SU-DHL-6 (cell line): ENCODE measurements around the gene BAIAP2L2.

Experiments
- H2AFZ ChIP-seq: fragments of 200-600 bp; sonication (generic); 2 replicates; pipeline ENCODE4 v1.6.1; 2014; ENCODE audit warnings: low read depth, mild to moderate bottlenecking, moderate library complexity, mixed read lengths, antibody characterized with exemption, low read length; ENCODE audit not compliant: severe bottlenecking
- H3F3A ChIP-seq: fragments of 200-600 bp; shearing (Covaris generic); 2 replicates; pipeline ENCODE4 v1.6.0; 2016; ENCODE audit warnings: antibody characterized with exemption, mild to moderate bottlenecking; ENCODE audit not compliant: insufficient read depth
- H3K27ac ChIP-seq: fragments of 200-600 bp; sonication (generic); 2 replicates; pipeline ENCODE4 v1.5.1; 2016; ENCODE audit warnings: low read depth, mild to moderate bottlenecking, low read length, moderate library complexity, mixed read lengths
- H3K27me3 ChIP-seq: fragments of 200-600 bp; sonication (generic), shearing (Covaris generic); 2 replicates; pipeline ENCODE4 v1.6.0; 2014; ENCODE audit warnings: mild to moderate bottlenecking, low read length
- H3K36me3 ChIP-seq: fragments of 200-600 bp; sonication (generic); 2 replicates; pipeline ENCODE4 v1.6.1; 2014; ENCODE audit warnings: mild to moderate bottlenecking, low read length, mixed read lengths
- H3K4me2 ChIP-seq: fragments of 300-600, 200-600 bp; shearing (Covaris generic), sonication (generic); 2 replicates; pipeline ENCODE4 v1.6.0; 2014; ENCODE audit warnings: low read length, low read depth, mild to moderate bottlenecking; ENCODE audit not compliant: poor library complexity, severe bottlenecking
- H3K4me3 ChIP-seq: fragments of 200-600 bp; sonication (generic); 2 replicates; pipeline ENCODE4 v1.5.1; 2014; ENCODE audit warnings: antibody characterized with exemption, low read length, mild to moderate bottlenecking, mixed read lengths; ENCODE audit not compliant: insufficient read depth, poor library complexity, severe bottlenecking
- H3K79me2 ChIP-seq: fragments of 200-600 bp; sonication (generic); 2 replicates; pipeline ENCODE4 v1.6.1; 2014; ENCODE audit warnings: mild to moderate bottlenecking, low read length, moderate library complexity; ENCODE audit not compliant: insufficient read depth
- H3K9ac ChIP-seq: fragments of 200-600 bp; sonication (generic); 2 replicates; pipeline ENCODE4 v1.7.0; 2014; ENCODE audit warnings: mild to moderate bottlenecking, low read length
- H3K9me2 ChIP-seq: fragments of 200-600 bp; sonication (generic); replicated peaks from 2 replicates; pipeline ENCODE4 v1.6.1; 2014; ENCODE audit warnings: low read length; ENCODE audit not compliant: insufficient read depth
- H3K9me3 ChIP-seq: fragments of 200-600 bp; sonication (generic); 2 replicates; pipeline ENCODE4 v1.6.1; 2014; ENCODE audit warnings: low read length, mixed read lengths; ENCODE audit not compliant: insufficient read depth
- H4K20me1 ChIP-seq: fragments of 200-600 bp; sonication (generic); 2 replicates; pipeline ENCODE4 v1.6.1; 2014; ENCODE audit warnings: low read depth, mild to moderate bottlenecking, antibody characterized with exemption, low read length, moderate library complexity, mixed read lengths
- EZH2phosphoT487 ChIP-seq: fragments of 200-600 bp; sonication (generic), shearing (Covaris generic); conservative IDR thresholded peaks from 2 replicates; pipeline ENCODE4 v1.6.1; 2018; ENCODE audit warnings: mild to moderate bottlenecking, antibody characterized with exemption, low read length, moderate library complexity, mixed read lengths
- TF ChIP-seq, protein P1 (sequence below): fragments of 200-600 bp; sonication (generic); IDR thresholded peaks from one replicate; pipeline ENCODE4 v1.5.1; 2017; ENCODE audit warnings: antibody characterized with exemption, mild to moderate bottlenecking, low read length, moderate library complexity; ENCODE audit not compliant: insufficient read depth, poor library complexity, severe bottlenecking

The BAIAP2L2 gene

GRCh38 chr22:38127869-38128268 is 17.4 kb upstream of the BAIAP2L2 start:
- H3K27ac ChIP-seq = no peak overlapping the region
- no peaks in the 10 kb centered on the region for H4K20me1 ChIP-seq
- no peaks in the 10 kb centered on the region for H3K79me2 ChIP-seq
- H3K36me3 ChIP-seq = no peaks in the 10 kb centered on the region
- no peak overlapping the region for H2AFZ ChIP-seq
- no peak overlapping the region for H3K4me3 ChIP-seq
- H3K4me2 ChIP-seq = no peak overlapping the region
- no peaks in the 10 kb centered on the region for H3K27me3 ChIP-seq
- TF ChIP-seq EZH2phosphoT487 = no peak
- TF ChIP-seq, protein P1, sequence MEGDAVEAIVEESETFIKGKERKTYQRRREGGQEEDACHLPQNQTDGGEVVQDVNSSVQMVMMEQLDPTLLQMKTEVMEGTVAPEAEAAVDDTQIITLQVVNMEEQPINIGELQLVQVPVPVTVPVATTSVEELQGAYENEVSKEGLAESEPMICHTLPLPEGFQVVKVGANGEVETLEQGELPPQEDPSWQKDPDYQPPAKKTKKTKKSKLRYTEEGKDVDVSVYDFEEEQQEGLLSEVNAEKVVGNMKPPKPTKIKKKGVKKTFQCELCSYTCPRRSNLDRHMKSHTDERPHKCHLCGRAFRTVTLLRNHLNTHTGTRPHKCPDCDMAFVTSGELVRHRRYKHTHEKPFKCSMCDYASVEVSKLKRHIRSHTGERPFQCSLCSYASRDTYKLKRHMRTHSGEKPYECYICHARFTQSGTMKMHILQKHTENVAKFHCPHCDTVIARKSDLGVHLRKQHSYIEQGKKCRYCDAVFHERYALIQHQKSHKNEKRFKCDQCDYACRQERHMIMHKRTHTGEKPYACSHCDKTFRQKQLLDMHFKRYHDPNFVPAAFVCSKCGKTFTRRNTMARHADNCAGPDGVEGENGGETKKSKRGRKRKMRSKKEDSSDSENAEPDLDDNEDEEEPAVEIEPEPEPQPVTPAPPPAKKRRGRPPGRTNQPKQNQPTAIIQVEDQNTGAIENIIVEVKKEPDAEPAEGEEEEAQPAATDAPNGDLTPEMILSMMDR = no peak
- no peaks in the 10 kb centered on the region for H3K9me3 ChIP-seq
- H3K9me2 ChIP-seq = no peaks in the 10 kb centered on the region
- no peak overlapping the region for H3K9ac ChIP-seq
- no peaks in the 10 kb centered on the region for H3F3A ChIP-seq

DNA sequence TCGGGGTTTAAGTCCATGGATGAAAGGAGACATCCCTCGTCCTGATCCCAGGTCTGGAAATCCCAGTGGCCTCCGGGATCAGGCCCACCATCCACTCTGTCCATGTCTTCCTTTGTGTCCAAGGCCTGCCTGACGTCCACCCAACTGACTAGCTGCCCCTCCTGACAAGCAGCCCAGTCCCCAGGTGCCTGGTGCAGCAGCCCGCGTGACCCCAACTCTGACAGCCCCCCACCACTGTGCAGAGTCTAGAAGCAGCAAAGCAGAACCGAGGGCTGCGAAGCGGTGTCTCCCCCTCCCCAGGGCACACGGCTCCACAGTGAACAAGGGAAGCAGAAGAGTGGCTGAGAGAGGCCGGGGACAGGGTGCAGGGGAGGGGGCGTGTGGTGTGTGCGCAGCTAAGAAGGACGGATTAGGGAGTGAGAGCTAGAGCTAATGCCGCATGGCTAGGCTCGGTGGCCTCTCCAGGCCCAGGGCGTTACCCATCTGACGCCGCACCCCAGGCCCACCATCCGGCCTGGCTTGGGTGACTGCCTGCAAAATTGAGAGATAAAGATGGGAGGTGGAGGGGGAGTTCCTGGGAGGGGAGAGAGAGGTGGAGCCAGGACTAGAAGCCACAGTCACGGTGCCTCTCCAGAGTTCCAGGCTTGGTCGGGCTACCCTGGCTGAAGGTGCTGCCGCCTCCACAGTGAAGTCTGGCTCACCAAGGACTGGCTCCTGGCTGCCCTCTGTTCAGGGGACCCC is 16.6 kb upstream of the BAIAP2L2 start:
- Histone ChIP-seq H3K4me3 (no peak overlapping the region), H3K27me3 (no peaks in the 10 kb centered on the region), H3K27ac (no peak overlapping the region), H3K9ac (no peak overlapping the region), H4K20me1 (no peaks in the 10 kb centered on the region), H3K4me2 (no peak overlapping the region), H3K79me2 (no peaks in the 10 kb centered on the region), H3K9me3 (no peaks in the 10 kb centered on the region), H2AFZ (no peak overlapping the region), H3K36me3 (no peaks in the 10 kb centered on the region), H3F3A (no peaks in the 10 kb centered on the region), H3K9me2 (no peaks in the 10 kb centered on the region)
- TF ChIP-seq EZH2phosphoT487 = no peak
- TF ChIP-seq, protein P1 = no peak

- H3K27me3 ChIP-seq = no peaks in the 10 kb centered on the region
- H3K4me3 ChIP-seq = no peak overlapping the region
- H3K9me3 ChIP-seq = no peaks in the 10 kb centered on the region
- no peak for TF ChIP-seq EZH2phosphoT487
- TF ChIP-seq, protein P1 = no peak
- H3F3A ChIP-seq = no peaks in the 10 kb centered on the region
- H2AFZ ChIP-seq = no peak overlapping the region
- no peaks in the 10 kb centered on the region for H3K9me2 ChIP-seq
- no peaks in the 10 kb centered on the region for H3K79me2 ChIP-seq
- H4K20me1 ChIP-seq = no peaks in the 10 kb centered on the region
- H3K9ac ChIP-seq = no peak overlapping the region
- H3K4me2 ChIP-seq = no peak overlapping the region
- no peak overlapping the region for H3K27ac ChIP-seq
- no peaks in the 10 kb centered on the region for H3K36me3 ChIP-seq
These were observed 15.3 kb upstream of the BAIAP2L2 start for GRCh38 chr22:38125751-38126201.
